Prostate gland (tissue), 2 donors: Measurements from ENCODE around the gene TMA7.

Experiments used
- POLR2A ChIP-seq: fragments of 450-650 bp; IDR thresholded peaks from one replicate; pipeline ENCODE4 v1.6.1; 2016; ENCODE audit warnings: antibody characterized with exemption, mild to moderate bottlenecking
- TF ChIP-seq, protein P1 (sequence below), 4 experiments: fragments of 200-600 bp in 2 of 4; fragments of 450-650 bp in 2 of 4; sonication (generic) in 2 of 4; IDR thresholded peaks; 1 replicate in 3 of 4; 2 replicates in 1 of 4; pipeline ENCODE4 v1.5.1; 2016 to 2019; ENCODE audit warnings: antibody characterized with exemption in 4 of 4, mild to moderate bottlenecking in 2 of 4, moderate library complexity in 2 of 4

DNA sequence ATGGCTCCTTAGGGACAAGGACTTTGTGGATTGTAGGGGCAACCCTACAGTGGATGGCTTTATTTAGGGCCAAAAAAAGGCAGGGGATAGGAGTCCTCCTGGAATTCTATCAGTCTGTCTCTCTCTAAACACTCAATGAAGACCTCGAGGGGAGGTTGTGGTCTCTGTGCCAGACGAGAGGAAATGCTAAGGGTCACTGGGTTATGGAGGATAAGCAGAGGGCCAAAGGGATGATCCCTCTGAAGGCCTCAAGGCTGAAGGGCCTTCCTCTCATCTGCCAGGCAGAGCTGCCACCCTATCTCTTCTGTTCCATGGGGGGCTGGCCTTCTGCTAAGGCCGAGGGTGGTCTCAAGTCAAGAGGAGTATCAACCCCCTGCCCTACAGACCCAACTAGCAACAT is 37.1 kb upstream of the TMA7 start:
- TF ChIP-seq, protein P1, sequence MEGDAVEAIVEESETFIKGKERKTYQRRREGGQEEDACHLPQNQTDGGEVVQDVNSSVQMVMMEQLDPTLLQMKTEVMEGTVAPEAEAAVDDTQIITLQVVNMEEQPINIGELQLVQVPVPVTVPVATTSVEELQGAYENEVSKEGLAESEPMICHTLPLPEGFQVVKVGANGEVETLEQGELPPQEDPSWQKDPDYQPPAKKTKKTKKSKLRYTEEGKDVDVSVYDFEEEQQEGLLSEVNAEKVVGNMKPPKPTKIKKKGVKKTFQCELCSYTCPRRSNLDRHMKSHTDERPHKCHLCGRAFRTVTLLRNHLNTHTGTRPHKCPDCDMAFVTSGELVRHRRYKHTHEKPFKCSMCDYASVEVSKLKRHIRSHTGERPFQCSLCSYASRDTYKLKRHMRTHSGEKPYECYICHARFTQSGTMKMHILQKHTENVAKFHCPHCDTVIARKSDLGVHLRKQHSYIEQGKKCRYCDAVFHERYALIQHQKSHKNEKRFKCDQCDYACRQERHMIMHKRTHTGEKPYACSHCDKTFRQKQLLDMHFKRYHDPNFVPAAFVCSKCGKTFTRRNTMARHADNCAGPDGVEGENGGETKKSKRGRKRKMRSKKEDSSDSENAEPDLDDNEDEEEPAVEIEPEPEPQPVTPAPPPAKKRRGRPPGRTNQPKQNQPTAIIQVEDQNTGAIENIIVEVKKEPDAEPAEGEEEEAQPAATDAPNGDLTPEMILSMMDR (IDR thresholded peaks at IDR 0.05), result no peak
- no peak for TF ChIP-seq POLR2A
